ENCODE results near the gene RPL7A. TPM values are rescaled to one million over a fixed set of nuclear protein-coding genes. Genes with fewer than 3 reads are reported as not detected.
"Not testable (repeated sequence)": the region's sequence is repeated elsewhere in the genome, so short reads cannot be mapped to it uniquely, and the experiment has no call there.

RPL7A gene
- total and polyA plus RNA-seq, 12 donors: 859 to 3,182 (median 927) TPM

DNA sequence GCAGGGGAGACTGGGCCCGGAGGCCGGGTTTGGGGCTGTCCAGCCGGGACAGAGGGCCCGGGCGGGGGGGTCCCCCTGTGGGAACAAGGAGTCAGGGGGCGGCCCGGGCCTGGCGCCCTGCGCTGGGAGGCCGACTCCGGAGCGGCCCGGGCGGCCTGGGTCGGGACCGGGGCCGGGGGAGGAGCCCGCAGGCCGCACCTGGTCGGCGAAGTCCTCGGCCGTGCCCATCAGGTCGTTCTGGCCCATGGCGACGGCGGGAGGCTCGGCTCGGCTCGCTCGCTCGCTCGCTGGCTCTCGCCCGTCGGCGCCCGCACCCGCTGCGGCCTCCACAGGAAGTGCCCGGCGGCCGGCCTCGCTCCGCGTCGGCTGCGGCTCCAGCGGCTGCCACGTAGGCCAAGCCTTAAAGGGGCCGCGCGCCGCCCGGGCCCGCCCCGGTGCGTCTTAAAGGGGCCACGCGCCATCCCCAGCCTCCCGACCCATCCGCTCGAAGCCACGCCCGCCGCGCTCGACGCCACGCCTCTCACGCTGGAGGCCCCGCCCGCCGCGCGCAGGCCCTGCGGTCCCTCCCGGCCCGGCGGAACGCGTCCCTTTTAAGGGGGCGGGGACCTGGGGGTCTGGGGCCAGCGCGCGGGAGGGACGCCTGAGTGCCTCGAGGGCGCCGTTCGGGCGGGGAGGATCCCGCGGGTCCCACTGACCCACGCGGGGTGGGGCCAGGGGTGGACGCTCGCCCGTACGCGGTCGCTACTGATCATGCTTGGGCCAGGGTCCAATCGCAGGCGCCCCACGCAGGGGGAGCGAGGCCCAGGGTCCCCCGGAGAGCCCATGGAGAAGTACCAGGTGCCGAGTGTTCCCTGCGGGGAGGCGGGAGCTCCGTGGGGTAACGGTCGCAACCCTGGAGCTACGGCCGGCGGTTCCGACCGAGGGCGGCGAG lies 28.0 kb downstream of the RPL7A start, which contains the start of the genes STKLD1 and SURF4:
TSS of gene STKLD1 (plus strand) at position 643 of the 931 bp plus-strand sequence. CDS start at position 751, 108 bp downstream.
TSS of gene SURF4 (minus strand) at position 337 of the 931 bp plus-strand sequence. CDS start at position 246, 91 bp downstream.
- Histone ChIP-seq H3K27ac (peak within 1 kb of the TSS; percentile 76 to 99 (median 96)), H3K36me3 (peaks cover 0 to 25% (median 7%) of the 10 kb centered on the region in 9 donors), H3K9me3 (peaks cover 0 to 8% (median 0%) of the 10 kb centered on the region in 11 donors), H3K4me3 (peak within 1 kb of the TSS; percentile 78 to 100 (median 96)), H3K27me3 (no peaks in the 10 kb centered on the region), H3K4me1 (peaks cover 13 to 53% (median 47%) of the 10 kb centered on the region in 9 donors)
- ATAC-seq: peak; percentile 97 to 99 (median 98)
- peak; percentile 94 to 97 for DNase-seq
- intact Hi-C loops (cut with DNase I): loop anchor here in 3 of 10 donors (2.0 to 5.0 kb wide), 4 partner anchors 27 to 44 kb away; partner anchors contain the start of genes REXO4 (in 2 of the 3), MED22 (in 1 of the 3), RPL7A (in 1 of the 3) and SURF6 (in 1 of the 3)
- TF ChIP-seq, protein P1, sequence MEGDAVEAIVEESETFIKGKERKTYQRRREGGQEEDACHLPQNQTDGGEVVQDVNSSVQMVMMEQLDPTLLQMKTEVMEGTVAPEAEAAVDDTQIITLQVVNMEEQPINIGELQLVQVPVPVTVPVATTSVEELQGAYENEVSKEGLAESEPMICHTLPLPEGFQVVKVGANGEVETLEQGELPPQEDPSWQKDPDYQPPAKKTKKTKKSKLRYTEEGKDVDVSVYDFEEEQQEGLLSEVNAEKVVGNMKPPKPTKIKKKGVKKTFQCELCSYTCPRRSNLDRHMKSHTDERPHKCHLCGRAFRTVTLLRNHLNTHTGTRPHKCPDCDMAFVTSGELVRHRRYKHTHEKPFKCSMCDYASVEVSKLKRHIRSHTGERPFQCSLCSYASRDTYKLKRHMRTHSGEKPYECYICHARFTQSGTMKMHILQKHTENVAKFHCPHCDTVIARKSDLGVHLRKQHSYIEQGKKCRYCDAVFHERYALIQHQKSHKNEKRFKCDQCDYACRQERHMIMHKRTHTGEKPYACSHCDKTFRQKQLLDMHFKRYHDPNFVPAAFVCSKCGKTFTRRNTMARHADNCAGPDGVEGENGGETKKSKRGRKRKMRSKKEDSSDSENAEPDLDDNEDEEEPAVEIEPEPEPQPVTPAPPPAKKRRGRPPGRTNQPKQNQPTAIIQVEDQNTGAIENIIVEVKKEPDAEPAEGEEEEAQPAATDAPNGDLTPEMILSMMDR (IDR thresholded peaks at IDR 0.05): peak in 1 of 9 donors; percentile 13
- WGBS, 2 donors: 0 to 1% methylated on average over 88 to 120 of the region's 120 CpGs

DNA sequence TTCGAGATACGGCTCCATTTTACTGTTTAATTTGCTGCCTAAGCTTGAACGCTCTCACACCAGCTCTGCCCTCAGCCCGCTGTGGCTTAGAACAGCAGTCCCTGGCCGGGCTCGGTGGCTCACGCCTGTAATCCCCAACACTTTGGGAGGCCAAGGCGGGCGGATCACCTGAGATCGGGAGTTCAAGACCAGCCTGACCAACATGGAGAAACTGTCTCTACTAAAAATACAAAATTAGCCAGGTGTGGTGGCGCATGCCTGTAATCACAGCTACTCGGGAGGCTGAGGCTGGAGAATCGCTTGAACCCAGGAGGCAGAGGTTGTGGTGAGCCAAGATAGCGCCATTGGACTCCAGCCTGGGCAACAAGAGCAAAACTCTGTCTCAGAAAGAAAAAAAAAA lies 29.3 kb downstream of the RPL7A start:
- not testable (repeated sequence) for H3K4me3 ChIP-seq, ATAC-seq, H3K27ac ChIP-seq, DNase-seq, H3K27me3 ChIP-seq, H3K9me3 ChIP-seq
- intact Hi-C loops (cut with DNase I): loop anchor here in 3 of 10 donors (5.0 kb wide), 3 partner anchors 40 to 45 kb away; partner anchors contain the start of genes REXO4 (in 2 of the 3) and SURF6 (in 1 of the 3)
- 93 to 94% methylated on average over 14 of the region's 14 CpGs for WGBS, 2 donors
- H3K4me1 ChIP-seq: peaks cover 6 to 40% (median 34%) of the 10 kb centered on the region in 9 donors
- peaks cover 0 to 18% (median 7%) of the 10 kb centered on the region in 9 donors for H3K36me3 ChIP-seq

DNA sequence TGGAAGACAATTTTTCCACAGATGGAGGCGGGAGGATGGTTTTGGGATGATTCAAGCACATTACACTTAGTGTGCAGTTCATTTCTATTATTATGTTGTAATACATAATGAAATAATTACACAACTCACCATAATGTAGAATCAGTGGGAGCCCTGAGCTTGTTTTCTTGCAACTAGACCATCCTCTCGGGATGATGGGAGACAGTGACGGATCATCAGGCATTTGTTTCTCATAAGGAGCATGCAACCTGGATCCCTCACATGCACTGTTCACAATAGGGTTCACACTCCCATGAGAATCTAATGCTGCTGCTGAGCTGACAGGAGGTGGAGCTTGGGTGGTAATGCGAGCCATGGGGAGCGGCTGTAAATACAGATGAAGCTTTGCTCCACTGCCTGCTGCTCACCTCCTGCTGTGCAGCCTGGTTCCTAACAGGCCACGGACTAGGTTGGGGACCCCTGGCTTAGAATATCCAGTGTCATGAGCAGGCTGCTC lies 29.8 kb downstream of the RPL7A start:
- ATAC-seq (no peak), DNase-seq (no peak)
- Histone ChIP-seq H3K4me3 (no peak overlapping the region), H3K9me3 (peaks cover 0 to 8% (median 0%) of the 10 kb centered on the region in 11 donors), H3K36me3 (peaks cover 0 to 13% (median 6%) of the 10 kb centered on the region in 9 donors), H3K27me3 (no peaks in the 10 kb centered on the region), H3K4me1 (peaks cover 1 to 35% (median 29%) of the 10 kb centered on the region in 9 donors), H3K27ac (no peak overlapping the region)
- WGBS, 2 donors: 80% methylated on average over 6 of the region's 6 CpGs
- intact Hi-C loops (cut with DNase I): loop anchor here in 3 of 10 donors (5.0 kb wide), 3 partner anchors 40 to 45 kb away; partner anchors contain the start of genes REXO4 (in 2 of the 3) and SURF6 (in 1 of the 3)
- TF ChIP-seq, protein P1 (IDR thresholded peaks at IDR 0.05): no peak

DNA sequence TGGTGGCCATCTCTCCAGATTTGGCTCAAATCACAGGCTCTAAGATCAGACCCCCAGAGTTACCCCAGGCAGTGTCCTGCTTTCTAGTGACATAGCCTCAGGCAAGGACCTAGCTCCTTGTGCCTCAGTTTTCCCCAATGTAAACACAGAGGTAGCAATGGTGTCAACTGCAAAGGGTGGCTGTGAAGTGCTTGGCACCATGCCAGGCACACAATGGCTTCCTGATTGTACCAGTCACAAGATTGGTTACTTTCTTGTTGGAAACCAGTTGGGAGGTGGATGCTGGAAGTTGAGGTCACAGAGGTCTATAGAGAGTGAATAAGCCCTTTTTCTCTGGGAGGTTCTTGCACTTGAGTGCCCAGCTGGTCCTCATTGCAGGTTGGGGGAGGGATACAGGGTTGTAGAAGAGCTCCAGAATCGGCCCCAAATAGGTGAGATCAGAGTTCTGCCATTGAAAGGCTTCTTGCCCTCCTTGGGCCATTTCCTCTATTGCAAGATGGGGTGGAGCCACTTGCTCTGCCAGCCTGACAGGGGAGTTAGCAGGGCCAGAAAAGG lies 30.5 kb downstream of the RPL7A start:
- TF ChIP-seq, protein P1 (IDR thresholded peaks at IDR 0.05): no peak
- ATAC-seq: no peak
- Histone ChIP-seq H3K27me3 (no peaks in the 10 kb centered on the region), H3K4me1 (peaks cover 0 to 28% (median 22%) of the 10 kb centered on the region in 9 donors), H3K36me3 (peaks cover 0 to 6% (median 0%) of the 10 kb centered on the region in 9 donors), H3K9me3 (peaks cover 0 to 8% (median 0%) of the 10 kb centered on the region in 11 donors), H3K27ac (no peak overlapping the region), H3K4me3 (no peak overlapping the region)
- intact Hi-C loops (cut with DNase I): loop anchor here in 3 of 10 donors (5.0 kb wide), 3 partner anchors 39 to 46 kb away; partner anchors contain the start of genes REXO4 (in 2 of the 3) and SURF6 (in 1 of the 3)
- WGBS, 2 donors: 85 to 86% methylated on average over 1 of the region's 1 CpG
- DNase-seq: no peak
